GM12873 (cell line): ENCODE data around the gene PAN2.

Experiments used
- CTCF ChIP-seq: IDR thresholded peaks from 2 replicates; pipeline ENCODE4 v1.5.1; 2012; ENCODE audit warnings: low read depth, mild to moderate bottlenecking, moderate library complexity, low read length, control low read depth; ENCODE audit not compliant: insufficient read depth; ENCODE audit errors: missing control alignments

The PAN2 gene

DNA sequence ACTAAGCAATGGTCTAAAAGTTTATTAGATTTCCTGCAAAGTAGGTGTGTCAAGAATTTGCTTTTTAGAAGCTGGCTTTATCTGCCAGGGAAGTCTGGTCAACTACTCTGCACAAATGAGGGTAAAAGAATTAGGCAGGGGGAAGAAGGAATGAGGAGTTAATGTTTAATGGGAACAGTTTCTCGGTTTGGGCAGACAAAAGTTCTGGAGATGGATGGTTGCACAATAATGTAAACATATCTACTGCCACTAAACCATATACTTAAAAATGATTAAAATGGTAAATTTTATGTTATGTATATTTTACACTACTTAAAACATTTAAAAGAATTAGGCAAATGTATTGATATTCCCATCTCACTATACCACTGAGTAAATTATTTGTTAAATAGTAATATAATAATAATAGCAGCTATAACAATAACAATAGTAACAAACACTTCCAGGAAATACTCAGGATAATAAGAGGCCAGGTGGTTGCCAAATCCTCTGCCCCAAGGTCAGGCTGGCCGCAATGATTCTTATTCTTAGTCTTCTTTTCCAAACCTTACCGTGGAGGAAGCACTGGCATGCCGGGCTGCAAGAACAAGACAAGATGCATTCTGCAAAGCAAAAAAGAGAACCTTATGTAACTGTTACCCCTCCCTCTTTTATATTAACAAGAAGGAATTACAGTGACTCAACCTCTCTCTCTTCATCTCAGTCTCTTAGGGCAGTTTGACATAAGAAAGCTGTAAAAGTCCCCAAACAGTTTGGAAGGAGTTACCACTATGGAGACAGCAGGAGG, 47.6 kb downstream of the PAN2 start:
- no peak for TF ChIP-seq CTCF

DNA sequence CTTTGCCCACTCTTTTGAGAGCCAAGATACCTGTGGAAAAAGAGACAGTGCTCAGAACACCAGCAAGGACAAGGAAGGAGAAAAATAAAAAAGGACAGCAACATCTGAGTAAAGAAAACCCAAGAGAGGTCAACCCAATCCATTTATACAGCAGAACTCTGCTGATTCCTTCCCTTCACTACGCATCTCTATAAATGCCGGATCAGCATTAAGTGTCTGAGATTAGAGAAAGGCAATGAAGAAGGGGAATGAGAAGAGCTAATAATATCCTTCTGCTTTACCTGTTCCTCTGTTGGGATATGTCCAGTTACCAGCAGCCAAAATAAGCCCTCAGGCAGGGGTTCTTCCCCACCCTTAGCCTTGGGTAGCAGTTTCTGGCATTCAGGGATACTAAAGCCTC, 51.2 kb downstream of the PAN2 start:
- TF ChIP-seq CTCF = no peak

- TF ChIP-seq CTCF = no peak
Measured at GRCh38 chr12:56282030-56282429, 51.8 kb downstream of the PAN2 start.

DNA sequence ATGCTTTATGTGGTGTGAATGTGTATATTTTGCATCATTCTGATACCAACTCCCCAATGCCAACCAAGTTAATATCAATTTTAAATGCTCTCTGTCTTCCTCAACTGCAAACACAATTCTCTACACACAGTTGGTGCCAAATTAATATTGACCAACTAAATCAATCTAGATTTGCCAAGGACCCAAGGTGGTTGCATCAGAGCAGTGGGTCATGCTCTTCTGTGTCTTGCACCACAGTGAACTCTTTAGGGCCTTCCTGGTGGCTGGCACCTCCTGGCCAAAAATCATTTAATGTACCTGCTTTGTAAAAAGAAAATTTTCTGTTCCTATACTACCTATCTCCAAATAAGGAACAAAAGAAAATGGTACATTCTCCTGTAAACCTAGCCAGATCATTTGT, 53.0 kb downstream of the PAN2 start:
- TF ChIP-seq CTCF = no peak

DNA sequence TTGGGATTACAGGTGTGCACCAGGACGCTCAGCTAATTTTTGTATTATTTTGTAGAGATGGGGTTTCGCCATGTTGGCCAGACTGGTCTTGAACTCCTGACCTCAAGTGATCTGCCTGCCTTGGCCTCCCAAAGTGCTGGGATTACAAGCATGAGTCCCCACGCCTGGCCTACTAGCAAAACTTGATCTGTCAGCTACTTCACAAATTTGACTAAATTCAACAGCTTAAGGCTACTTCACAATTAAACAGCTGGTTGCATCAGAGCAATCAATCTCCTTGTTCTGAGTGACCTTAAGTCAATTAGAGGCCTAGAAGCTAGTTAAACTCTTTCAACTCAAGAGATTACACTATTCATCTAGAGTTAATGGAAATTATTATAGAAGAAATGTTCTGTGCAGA, 54.9 kb downstream of the PAN2 start:
- no peak for TF ChIP-seq CTCF

DNA sequence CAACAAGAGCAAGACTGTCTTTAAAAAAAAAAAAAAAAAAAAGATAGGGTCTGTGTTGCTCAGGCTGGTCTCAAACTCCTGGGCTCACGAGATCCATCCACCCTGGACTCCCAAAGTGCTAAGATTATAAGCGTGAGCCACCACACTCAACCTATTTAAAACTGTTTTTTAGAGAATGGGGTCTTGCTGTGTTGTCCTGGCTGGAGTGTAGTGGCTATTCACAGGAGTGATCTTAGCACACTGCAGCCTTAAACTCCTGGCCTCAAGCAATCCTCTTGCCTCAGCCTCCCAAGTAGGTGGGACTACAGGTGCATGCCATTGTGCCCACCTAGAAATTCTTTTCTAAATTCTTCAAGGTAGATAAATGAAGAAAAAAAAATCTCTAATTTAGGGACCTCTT, 59.5 kb downstream of the PAN2 start:
- no peak for TF ChIP-seq CTCF

- TF ChIP-seq CTCF = peak; percentile 58
Measured at GRCh38 chr12:56271031-56271430, 62.8 kb downstream of the PAN2 start.
